SU-DHL-6 (cell line): ENCODE results near the gene MAP2K1.

ENCODE experiments used
- H2AFZ ChIP-seq: fragments of 200-600 bp; sonication (generic); 2 replicates; pipeline ENCODE4 v1.6.1; 2014; ENCODE audit warnings: low read depth, mild to moderate bottlenecking, moderate library complexity, mixed read lengths, antibody characterized with exemption, low read length; ENCODE audit not compliant: severe bottlenecking
- H3F3A ChIP-seq: fragments of 200-600 bp; shearing (Covaris generic); 2 replicates; pipeline ENCODE4 v1.6.0; 2016; ENCODE audit warnings: antibody characterized with exemption, mild to moderate bottlenecking; ENCODE audit not compliant: insufficient read depth
- H3K27ac ChIP-seq: fragments of 200-600 bp; sonication (generic); 2 replicates; pipeline ENCODE4 v1.5.1; 2016; ENCODE audit warnings: low read depth, mild to moderate bottlenecking, low read length, moderate library complexity, mixed read lengths
- H3K27me3 ChIP-seq: fragments of 200-600 bp; sonication (generic), shearing (Covaris generic); 2 replicates; pipeline ENCODE4 v1.6.0; 2014; ENCODE audit warnings: mild to moderate bottlenecking, low read length
- H3K36me3 ChIP-seq: fragments of 200-600 bp; sonication (generic); 2 replicates; pipeline ENCODE4 v1.6.1; 2014; ENCODE audit warnings: mild to moderate bottlenecking, low read length, mixed read lengths
- H3K4me2 ChIP-seq: fragments of 300-600, 200-600 bp; shearing (Covaris generic), sonication (generic); 2 replicates; pipeline ENCODE4 v1.6.0; 2014; ENCODE audit warnings: low read length, low read depth, mild to moderate bottlenecking; ENCODE audit not compliant: poor library complexity, severe bottlenecking
- H3K4me3 ChIP-seq: fragments of 200-600 bp; sonication (generic); 2 replicates; pipeline ENCODE4 v1.5.1; 2014; ENCODE audit warnings: antibody characterized with exemption, low read length, mild to moderate bottlenecking, mixed read lengths; ENCODE audit not compliant: insufficient read depth, poor library complexity, severe bottlenecking
- H3K79me2 ChIP-seq: fragments of 200-600 bp; sonication (generic); 2 replicates; pipeline ENCODE4 v1.6.1; 2014; ENCODE audit warnings: mild to moderate bottlenecking, low read length, moderate library complexity; ENCODE audit not compliant: insufficient read depth
- H3K9ac ChIP-seq: fragments of 200-600 bp; sonication (generic); 2 replicates; pipeline ENCODE4 v1.7.0; 2014; ENCODE audit warnings: mild to moderate bottlenecking, low read length
- H3K9me2 ChIP-seq: fragments of 200-600 bp; sonication (generic); replicated peaks from 2 replicates; pipeline ENCODE4 v1.6.1; 2014; ENCODE audit warnings: low read length; ENCODE audit not compliant: insufficient read depth
- H3K9me3 ChIP-seq: fragments of 200-600 bp; sonication (generic); 2 replicates; pipeline ENCODE4 v1.6.1; 2014; ENCODE audit warnings: low read length, mixed read lengths; ENCODE audit not compliant: insufficient read depth
- H4K20me1 ChIP-seq: fragments of 200-600 bp; sonication (generic); 2 replicates; pipeline ENCODE4 v1.6.1; 2014; ENCODE audit warnings: low read depth, mild to moderate bottlenecking, antibody characterized with exemption, low read length, moderate library complexity, mixed read lengths
- CTCF ChIP-seq: fragments of 200-600 bp; sonication (generic); IDR thresholded peaks from one replicate; pipeline ENCODE4 v1.5.1; 2017; ENCODE audit warnings: antibody characterized with exemption, mild to moderate bottlenecking, low read length, moderate library complexity; ENCODE audit not compliant: insufficient read depth, poor library complexity, severe bottlenecking
- EZH2phosphoT487 ChIP-seq: fragments of 200-600 bp; sonication (generic), shearing (Covaris generic); conservative IDR thresholded peaks from 2 replicates; pipeline ENCODE4 v1.6.1; 2018; ENCODE audit warnings: mild to moderate bottlenecking, antibody characterized with exemption, low read length, moderate library complexity, mixed read lengths

MAP2K1 gene

DNA sequence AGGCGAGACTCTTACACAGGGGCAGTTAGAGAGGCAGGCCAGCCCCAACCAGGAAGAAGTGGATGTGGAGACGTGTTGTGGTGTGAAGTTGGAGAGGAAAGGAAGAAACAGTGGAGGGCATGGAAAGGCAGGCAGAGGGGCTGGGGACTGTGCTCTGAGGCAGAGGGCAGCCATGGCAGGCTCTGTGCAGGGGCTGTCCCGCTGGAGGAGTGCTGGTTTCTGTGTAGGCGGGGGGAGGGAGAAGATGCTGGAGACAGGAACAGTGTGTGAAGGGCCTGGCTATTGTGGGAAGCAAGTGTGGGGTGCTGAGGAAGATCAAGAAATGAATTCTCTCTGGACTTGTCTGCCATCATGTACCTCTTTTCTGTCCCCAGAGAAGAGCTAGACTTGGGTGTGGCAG, 89.8 kb downstream of the MAP2K1 start:
- Histone ChIP-seq H3K9me3 (no peaks in the 10 kb centered on the region), H3K4me3 (no peak overlapping the region), H3K4me2 (no peak overlapping the region), H3K27ac (no peak overlapping the region), H3K27me3 (no peaks in the 10 kb centered on the region), H3K9ac (no peak overlapping the region), H3K79me2 (no peaks in the 10 kb centered on the region; the same call in 1 of the 2 replicates), H3F3A (no peaks in the 10 kb centered on the region), H3K36me3 (no peaks in the 10 kb centered on the region), H2AFZ (no peak overlapping the region), H3K9me2 (no peaks in the 10 kb centered on the region), H4K20me1 (no peaks in the 10 kb centered on the region)
- TF ChIP-seq EZH2phosphoT487 (no peak), CTCF (no peak)

DNA sequence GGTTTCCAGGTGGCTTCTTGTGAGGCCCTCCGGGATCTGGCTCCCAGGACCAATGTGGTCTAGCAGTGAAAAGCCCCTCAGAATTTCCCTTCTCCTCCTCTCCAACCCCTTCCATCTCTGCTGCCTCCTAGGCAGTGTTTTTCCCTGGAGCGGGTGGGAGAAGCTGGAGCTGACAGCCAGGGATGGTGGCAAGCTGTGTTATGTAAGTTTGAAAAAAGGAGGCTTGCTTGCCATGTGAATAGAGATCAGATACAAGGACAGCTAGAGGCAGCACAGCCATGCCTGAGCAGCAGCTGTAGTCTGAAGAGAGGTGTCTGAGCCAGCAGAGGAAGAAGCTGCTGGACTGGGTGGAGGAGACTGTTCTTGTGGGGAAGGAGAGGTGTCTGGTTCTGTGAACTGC, 90.3 kb downstream of the MAP2K1 start:
- H3K4me2 ChIP-seq, result no peak overlapping the region
- no peaks in the 10 kb centered on the region for H3F3A ChIP-seq

DNA sequence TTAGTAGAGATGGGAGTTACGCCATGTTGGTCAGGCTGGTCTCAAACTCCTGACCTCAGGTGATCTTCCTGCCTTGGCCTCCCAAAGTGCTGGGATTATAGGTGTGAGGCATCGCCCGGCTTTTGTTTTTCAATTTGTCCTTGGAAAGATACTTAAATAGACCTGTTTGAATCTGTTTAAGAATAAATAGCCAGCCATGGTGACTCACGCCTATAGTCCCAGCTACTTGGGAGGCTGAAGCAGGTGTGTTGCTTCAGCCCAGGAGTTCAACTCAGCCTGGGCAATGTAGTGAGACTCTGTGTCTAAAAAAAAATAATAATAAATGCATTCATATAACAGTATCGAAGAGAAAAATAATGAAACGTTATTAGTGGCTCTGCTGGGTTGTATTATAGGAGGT, 93.6 kb downstream of the MAP2K1 start:
- Histone ChIP-seq H3K9ac (no peak overlapping the region), H3K9me2 (no peaks in the 10 kb centered on the region), H3K4me3 (no peak overlapping the region), H4K20me1 (no peaks in the 10 kb centered on the region), H3K36me3 (no peaks in the 10 kb centered on the region), H3K79me2 (no peaks in the 10 kb centered on the region; the same call in 1 of the 2 replicates), H3K27me3 (no peaks in the 10 kb centered on the region), H2AFZ (no peak overlapping the region), H3F3A (no peaks in the 10 kb centered on the region), H3K27ac (no peak overlapping the region), H3K4me2 (no peak overlapping the region), H3K9me3 (no peaks in the 10 kb centered on the region)
- no peak for TF ChIP-seq EZH2phosphoT487
- TF ChIP-seq CTCF, result no peak

More for the DNA sequence above, 90.3 kb downstream of the MAP2K1 start:
- Histone ChIP-seq H4K20me1 (no peaks in the 10 kb centered on the region), H3K79me2 (no peaks in the 10 kb centered on the region; the same call in 1 of the 2 replicates), H3K9me2 (no peaks in the 10 kb centered on the region), H3K9me3 (no peaks in the 10 kb centered on the region), H3K27me3 (no peaks in the 10 kb centered on the region), H3K9ac (no peak overlapping the region), H3K36me3 (no peaks in the 10 kb centered on the region), H3K27ac (no peak overlapping the region), H3K4me3 (no peak overlapping the region), H2AFZ (no peak overlapping the region)
- no peak for TF ChIP-seq CTCF
- TF ChIP-seq EZH2phosphoT487, result no peak
